OCI-LY1 (cell line): Measurements from ENCODE around the gene ADAMTSL2.

ENCODE experiments used
- H2AFZ ChIP-seq: fragments of 200-600 bp; sonication (generic), shearing (Covaris generic); 2 replicates; pipeline ENCODE4 v1.6.0; 2014; ENCODE audit warnings: antibody characterized with exemption, mild to moderate bottlenecking, low read length
- H3F3A ChIP-seq: fragments of 200-600 bp; sonication (generic), shearing (Covaris generic); 2 replicates; pipeline ENCODE4 v1.6.0; 2014; ENCODE audit warnings: mild to moderate bottlenecking, antibody characterized with exemption, low read length, moderate library complexity; ENCODE audit not compliant: insufficient read depth
- H3K27ac ChIP-seq: fragments of 200-600 bp; sonication (generic); 2 replicates; pipeline ENCODE4 v1.5.1; 2014; ENCODE audit warnings: low read length, mixed run types, mild to moderate bottlenecking, low read depth; ENCODE audit not compliant: poor library complexity, severe bottlenecking
- H3K27me3 ChIP-seq: fragments of 200-600 bp; sonication (generic); 2 replicates; pipeline ENCODE4 v1.6.0; 2014; ENCODE audit warnings: antibody characterized with exemption, mild to moderate bottlenecking, low read length, moderate library complexity; ENCODE audit not compliant: insufficient read depth
- H3K36me3 ChIP-seq: fragments of 200-600 bp; sonication (generic); 2 replicates; pipeline ENCODE4 v1.6.1; 2014; ENCODE audit warnings: mild to moderate bottlenecking, antibody characterized with exemption, low read length, moderate library complexity, mixed read lengths; ENCODE audit not compliant: insufficient read depth
- H3K4me1 ChIP-seq: fragments of 200-600 bp; sonication (generic); 2 replicates; pipeline ENCODE4 v1.5.1; 2014; ENCODE audit warnings: mild to moderate bottlenecking, low read length, moderate library complexity; ENCODE audit not compliant: insufficient read depth, severe bottlenecking
- H3K4me2 ChIP-seq: fragments of 200-600 bp; sonication (generic), shearing (Covaris generic); 2 replicates; pipeline ENCODE4 v1.6.1; 2014; ENCODE audit warnings: low read length
- H3K4me3 ChIP-seq: fragments of 200-600 bp; sonication (generic); 2 replicates; pipeline ENCODE4 v1.5.1; 2014; ENCODE audit warnings: low read length, low read depth, mild to moderate bottlenecking, mixed read lengths; ENCODE audit not compliant: poor library complexity, severe bottlenecking
- H3K79me2 ChIP-seq: fragments of 200-600 bp; shearing (Covaris generic); 2 replicates; pipeline ENCODE4 v1.6.1; 2016; ENCODE audit warnings: mixed run types, low read length, mixed read lengths; ENCODE audit not compliant: insufficient read depth
- H3K9ac ChIP-seq: fragments of 200-600 bp; sonication (generic), shearing (Covaris generic); 2 replicates; pipeline ENCODE4 v1.6.1; 2014; ENCODE audit warnings: mild to moderate bottlenecking, low read length, mixed read lengths
- H3K9me2 ChIP-seq: fragments of 200-600 bp; sonication (generic), shearing (Covaris generic); 2 replicates; pipeline ENCODE4 v1.6.1; 2014; ENCODE audit warnings: low read depth, mild to moderate bottlenecking, low read length, mixed read lengths
- H3K9me3 ChIP-seq: fragments of 200-600 bp; shearing (Covaris generic); 2 replicates; pipeline ENCODE4 v1.6.1; 2014; ENCODE audit warnings: low read length, mixed read lengths
- H4K20me1 ChIP-seq: fragments of 200-600 bp; sonication (generic), shearing (Covaris generic); 2 replicates; pipeline ENCODE4 v1.6.0; 2016; ENCODE audit warnings: mild to moderate bottlenecking, low read length; ENCODE audit not compliant: insufficient read depth
- CTCF ChIP-seq: fragments of 200-600 bp; sonication (generic), shearing (Covaris generic); IDR thresholded peaks from 2 replicates; pipeline ENCODE4 v1.5.1; 2017; ENCODE audit warnings: mild to moderate bottlenecking, antibody characterized with exemption, low read length, moderate library complexity, mixed read lengths
- EZH2 ChIP-seq: fragments of 200-600 bp; sonication (generic), shearing (Covaris generic); IDR thresholded peaks from 2 replicates; pipeline ENCODE4 v1.8.0; 2017; ENCODE audit warnings: borderline replicate concordance, mixed run types, mild to moderate bottlenecking, antibody characterized with exemption, low read length, moderate library complexity, mixed read lengths

Gene ADAMTSL2

GRCh38 chr9:133528001-133528875, 6.3 kb upstream of the ADAMTSL2 start:
- Histone ChIP-seq H3K4me2 (no peak overlapping the region), H3K27me3 (peaks cover 26% of the 10 kb centered on the region), H3K79me2 (no peaks in the 10 kb centered on the region), H3K4me3 (no peak overlapping the region), H3K36me3 (no peaks in the 10 kb centered on the region), H2AFZ (no peak overlapping the region), H3K9ac (no peak overlapping the region), H3K27ac (no peak overlapping the region), H4K20me1 (no peaks in the 10 kb centered on the region), H3F3A (no peaks in the 10 kb centered on the region), H3K9me2 (no peaks in the 10 kb centered on the region), H3K9me3 (no peaks in the 10 kb centered on the region), H3K4me1 (no peaks in the 10 kb centered on the region)
- TF ChIP-seq EZH2 (no peak), CTCF (no peak)

- Histone ChIP-seq H3K36me3 (no peaks in the 10 kb centered on the region), H3K27ac (no peak overlapping the region), H3K4me3 (no peak overlapping the region), H3K4me1 (no peaks in the 10 kb centered on the region), H3K9me3 (no peaks in the 10 kb centered on the region), H3K79me2 (no peaks in the 10 kb centered on the region), H3K27me3 (peaks cover 24% of the 10 kb centered on the region), H3K9ac (no peak overlapping the region), H4K20me1 (no peaks in the 10 kb centered on the region), H3K9me2 (no peaks in the 10 kb centered on the region), H3F3A (no peaks in the 10 kb centered on the region), H3K4me2 (no peak overlapping the region), H2AFZ (no peak overlapping the region)
- TF ChIP-seq EZH2, result no peak
- TF ChIP-seq CTCF, result no peak
Measured at GRCh38 chr9:133528876-133529241, 5.6 kb upstream of the ADAMTSL2 start.

DNA sequence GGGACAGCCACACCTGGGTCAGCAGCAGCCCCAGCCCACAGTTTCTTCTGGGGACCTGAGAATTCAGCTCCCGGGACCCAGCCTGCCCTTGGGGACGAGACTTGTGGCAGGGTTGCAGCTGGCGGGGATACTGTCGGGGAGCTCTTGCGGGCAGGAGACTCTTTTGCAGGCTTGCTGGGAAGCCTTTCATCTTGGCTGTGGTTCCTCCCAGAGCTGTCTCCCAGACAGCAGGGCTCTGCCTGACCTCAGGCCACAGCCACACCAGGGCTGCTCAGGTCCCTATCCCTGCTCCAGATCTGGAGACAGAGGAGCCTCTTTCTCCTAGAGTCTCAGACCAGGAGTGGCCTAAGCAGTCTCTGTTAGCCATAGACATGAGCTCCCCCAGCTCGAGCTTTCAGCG, 5.0 kb upstream of the ADAMTSL2 start:
- no peaks in the 10 kb centered on the region for H3K36me3 ChIP-seq
- TF ChIP-seq CTCF (no peak), EZH2 (no peak)
- H3K4me1 ChIP-seq, result no peaks in the 10 kb centered on the region
- no peaks in the 10 kb centered on the region for H4K20me1 ChIP-seq
- no peaks in the 10 kb centered on the region for H3K9me2 ChIP-seq
- H3F3A ChIP-seq, result no peaks in the 10 kb centered on the region
- H3K4me2 ChIP-seq, result no peak overlapping the region
- H3K27ac ChIP-seq, result no peak overlapping the region
- H3K9ac ChIP-seq, result no peak overlapping the region
- H3K27me3 ChIP-seq, result peaks cover 21% of the 10 kb centered on the region
- H3K9me3 ChIP-seq, result no peaks in the 10 kb centered on the region
- no peak overlapping the region for H2AFZ ChIP-seq
- H3K79me2 ChIP-seq, result no peaks in the 10 kb centered on the region
- H3K4me3 ChIP-seq, result no peak overlapping the region
